Testis (tissue), 3 donors: ENCODE measurements around the gene AHCYL2. TPM values are rescaled to one million over a fixed set of nuclear protein-coding genes. Genes with fewer than 3 reads are reported as not detected.
"Not testable (repeated sequence)": the region's sequence is repeated elsewhere in the genome, so short reads cannot be mapped to it uniquely, and the experiment has no call there.

ENCODE experiments used
- DNase-seq: peaks from one replicate; pipeline ENCODE4 v3.0.0-alpha.2; 2019
- H3K27ac ChIP-seq, 2 donors: fragments of 200-600 bp; sonication (generic); one replicate each; pipeline ENCODE4 v1.5.1; 2019
- H3K27me3 ChIP-seq: fragments of 200-600 bp; sonication (generic); one replicate; pipeline ENCODE4 v1.5.1; 2019
- H3K36me3 ChIP-seq: fragments of 200-600 bp; sonication (generic); one replicate; pipeline ENCODE4 v1.5.1; 2017; ENCODE audit warnings: low read depth; ENCODE audit errors: missing control alignments
- H3K4me1 ChIP-seq: fragments of 200-600 bp; sonication (generic); one replicate; pipeline ENCODE4 v1.5.1; 2019
- H3K4me3 ChIP-seq, 2 donors: fragments of 200-600 bp; sonication (generic); one replicate each; pipeline ENCODE4 v1.5.1; 2017 to 2019
- H3K9me3 ChIP-seq: fragments of 200-600 bp; sonication (generic); one replicate; pipeline ENCODE4 v1.5.1; 2017
- CTCF ChIP-seq, 3 experiments: fragments of 450-650 bp in 2 of 3; fragments of 200-600 bp in 1 of 3; sonication (generic) in 1 of 3; IDR thresholded peaks; one replicate each; pipeline ENCODE4 v1.5.1; 2016 to 2019; ENCODE audit warnings: antibody characterized with exemption in 3 of 3, mild to moderate bottlenecking in 2 of 3, moderate library complexity in 1 of 3
- POLR2A ChIP-seq: fragments of 450-650 bp; IDR thresholded peaks from one replicate; pipeline ENCODE4 v1.6.1; 2017; ENCODE audit warnings: antibody characterized with exemption, mild to moderate bottlenecking, moderate library complexity
- WGBS, 2 donors: methylation state at CpG; one replicate each; pipeline ENCODE4 v1.1.5; 2018; 5-methylcytosine and 5-hydroxymethylcytosine counted together
- intact Hi-C: fragments of 100-400 bp; cut with DNase I; formaldehyde crosslinking; loops from one replicate; pipeline ENCODE4 v1.15.1; 2023; ENCODE audit warnings: low total_unique reads
- polyA plus RNA-seq: library from polyadenylated mRNA; stranded (reverse); fragments of 350-450 nt; fragmentation: Illumina TruSeq; extraction: RNeasy Lipid Tissue Mini Kit (QIAGEN cat#74804); gene quantifications from one replicate; pipeline ENCODE4 v1.2.3, GENCODE V29; 2014; ENCODE audit warnings: low read depth, low replicate concordance; ENCODE audit not compliant: insufficient read depth
- total RNA-seq, 2 donors: library from RNA; depleted of rRNA; stranded (reverse); fragments of >200 nt; gene quantifications; one replicate each; pipeline ENCODE4 v1.2.3, GENCODE V29; 2016

The AHCYL2 gene
- total and polyA plus RNA-seq, 3 donors from 2014 or later: 26.4 to 61.3 (median 46.1) TPM

- TF ChIP-seq POLR2A (no peak), CTCF (IDR thresholded peaks at IDR 0.05) (no peak)
- H3K36me3 ChIP-seq: no peaks in the 10 kb centered on the region
- intact Hi-C loops: no loop called here
- no peak for DNase-seq
- H3K4me3 ChIP-seq: no peak overlapping the region
- no peak overlapping the region for H3K27ac ChIP-seq
- WGBS, 2 donors: 60 to 73% methylated on average over 2 of the region's 2 CpGs
- no peaks in the 10 kb centered on the region for H3K9me3 ChIP-seq
- H3K27me3 ChIP-seq: no peaks in the 10 kb centered on the region
- H3K4me1 ChIP-seq: no peaks in the 10 kb centered on the region
Observed at GRCh38 chr7:129347330-129347729, 122.5 kb downstream of the AHCYL2 start.

GRCh38 chr7:129348023-129348740 is 123.4 kb downstream of the AHCYL2 start:
- intact Hi-C loops: no loop called here
- Histone ChIP-seq H3K36me3 (no peaks in the 10 kb centered on the region), H3K4me1 (no peaks in the 10 kb centered on the region), H3K27me3 (no peaks in the 10 kb centered on the region), H3K4me3 (no peak overlapping the region), H3K9me3 (no peaks in the 10 kb centered on the region), H3K27ac (no peak overlapping the region)
- 87 to 95% methylated on average over 2 of the region's 2 CpGs for WGBS, 2 donors
- no peak for DNase-seq
- TF ChIP-seq POLR2A (no peak), CTCF (IDR thresholded peaks at IDR 0.05) (no peak)

- no peaks in the 10 kb centered on the region for H3K27me3 ChIP-seq
- intact Hi-C loops: no loop called here
- no peak overlapping the region for H3K27ac ChIP-seq
- H3K36me3 ChIP-seq: no peaks in the 10 kb centered on the region
- TF ChIP-seq CTCF (IDR thresholded peaks at IDR 0.05) (no peak), POLR2A (no peak)
- H3K9me3 ChIP-seq: no peaks in the 10 kb centered on the region
- DNase-seq: no peak
- H3K4me1 ChIP-seq: no peaks in the 10 kb centered on the region
- WGBS, 2 donors: 79 to 81% methylated on average over 3 of the region's 3 CpGs
- no peak overlapping the region for H3K4me3 ChIP-seq
Observed at GRCh38 chr7:129351320-129351719, 126.5 kb downstream of the AHCYL2 start.

GRCh38 chr7:129353104-129353503 is 128.3 kb downstream of the AHCYL2 start:
- H3K4me1 ChIP-seq, H3K4me3 ChIP-seq, intact Hi-C loops, H3K36me3 ChIP-seq, H3K27ac ChIP-seq, DNase-seq, H3K9me3 ChIP-seq, H3K27me3 ChIP-seq: not testable (repeated sequence)
- 78 to 84% methylated on average over 5 of the region's 5 CpGs for WGBS, 2 donors

- H3K27me3 ChIP-seq: no peaks in the 10 kb centered on the region
- H3K9me3 ChIP-seq: no peaks in the 10 kb centered on the region
- TF ChIP-seq CTCF (IDR thresholded peaks at IDR 0.05): no peak
- no peak for TF ChIP-seq POLR2A
- no peak for DNase-seq
- WGBS, 2 donors: 84 to 88% methylated on average over 5 of the region's 5 CpGs
- no peaks in the 10 kb centered on the region for H3K36me3 ChIP-seq
- H3K4me3 ChIP-seq: no peak overlapping the region
- H3K27ac ChIP-seq: no peak overlapping the region
- no peaks in the 10 kb centered on the region for H3K4me1 ChIP-seq
- intact Hi-C loops: no loop called here
Observed at GRCh38 chr7:129354428-129355157, 129.8 kb downstream of the AHCYL2 start.
